Endodermal cell (in vitro differentiated cells): ENCODE data around the gene PLCH2. TPM values are rescaled to one million over a fixed set of nuclear protein-coding genes. Genes with fewer than 3 reads are reported as not detected.

ENCODE experiments used
- DNase-seq: peaks from one replicate; pipeline ENCODE4 v3.0.0-alpha.2; 2017
- H3K27ac ChIP-seq: 2 replicates; pipeline ENCODE4 v1.5.1; 2013; ENCODE audit warnings: mild to moderate bottlenecking, low read depth, low read length, moderate library complexity
- H3K27me3 ChIP-seq: 2 replicates; pipeline ENCODE4 v1.6.1; 2013; ENCODE audit warnings: mild to moderate bottlenecking, low read length, moderate library complexity; ENCODE audit not compliant: insufficient read depth, control insufficient read depth, poor library complexity, severe bottlenecking
- H3K36me3 ChIP-seq: 2 replicates; pipeline ENCODE4 v1.7.0; 2013; ENCODE audit warnings: mild to moderate bottlenecking, low read length, moderate library complexity; ENCODE audit not compliant: control insufficient read depth, insufficient read depth
- H3K4me1 ChIP-seq: one replicate; pipeline ENCODE4 v1.7.0; 2013; ENCODE audit warnings: low read length; ENCODE audit not compliant: control insufficient read depth, insufficient read depth
- H3K4me3 ChIP-seq: 2 replicates; pipeline ENCODE4 v1.5.1; 2013; ENCODE audit warnings: mild to moderate bottlenecking, low read length, moderate library complexity
- H3K9ac ChIP-seq: 2 replicates; pipeline ENCODE4 v1.6.1; 2013; ENCODE audit warnings: mild to moderate bottlenecking, low read length, moderate library complexity; ENCODE audit not compliant: poor library complexity, severe bottlenecking; ENCODE audit errors: extremely low read depth
- H3K9me3 ChIP-seq: 2 replicates; pipeline ENCODE4 v1.6.1; 2013; ENCODE audit warnings: mild to moderate bottlenecking, low read length, moderate library complexity; ENCODE audit not compliant: control insufficient read depth
- H3K27ac Mint-ChIP-seq: 2 replicates; pipeline ENCODE4 v1.8.0; 2020; ENCODE audit warnings: mixed read lengths
- H3K27me3 Mint-ChIP-seq: 2 replicates; pipeline ENCODE4 v1.8.0; 2021; ENCODE audit warnings: mild to moderate bottlenecking, mixed read lengths; ENCODE audit not compliant: insufficient read depth
- H3K36me3 Mint-ChIP-seq: 2 replicates; pipeline ENCODE4 v1.8.0; 2020; ENCODE audit warnings: low read depth, mixed read lengths
- H3K4me1 Mint-ChIP-seq: 2 replicates; pipeline ENCODE4 v1.8.0; 2020; ENCODE audit warnings: mixed read lengths
- H3K4me3 Mint-ChIP-seq: 2 replicates; pipeline ENCODE4 v1.8.0; 2020; ENCODE audit warnings: mild to moderate bottlenecking, moderate library complexity, mixed read lengths
- H3K9me3 Mint-ChIP-seq: 2 replicates; pipeline ENCODE4 v1.8.0; 2020; ENCODE audit warnings: mild to moderate bottlenecking, mixed read lengths
- WGBS, 2 experiments: methylation state at CpG; one replicate each; pipeline versions ENCODE4 v1.1.5 to v1.1.7; 2013; ENCODE audit warnings: missing lambda C conversion rate in 2 of 2, mixed read lengths in 1 of 2; ENCODE audit not compliant: insufficient coverage in 1 of 2, insufficient read length in 1 of 2; 5-methylcytosine and 5-hydroxymethylcytosine counted together
- total RNA-seq, 2 donors: library from RNA; stranded (reverse); fragmentation: NEBNext Ultra II Directional in 1 of 2; extraction: Animal tissue kit (Norgen Biotek cat#: 25700) in 1 of 2; gene quantifications; 2 replicates in 1 of 2; 3 replicates in 1 of 2; pipeline ENCODE4 v1.2.1, GENCODE V29; 2021
- TF ChIP-seq, protein P1 (sequence below): fragments of 200-600 bp; sonication (generic); conservative IDR thresholded peaks from 2 replicates; pipeline ENCODE4 v1.5.0; 2021; ENCODE audit warnings: antibody characterized with exemption, mild to moderate bottlenecking

PLCH2 gene
- total RNA-seq, 2 donors from 2014 or later, result 0.18 to 0.31 TPM

DNA sequence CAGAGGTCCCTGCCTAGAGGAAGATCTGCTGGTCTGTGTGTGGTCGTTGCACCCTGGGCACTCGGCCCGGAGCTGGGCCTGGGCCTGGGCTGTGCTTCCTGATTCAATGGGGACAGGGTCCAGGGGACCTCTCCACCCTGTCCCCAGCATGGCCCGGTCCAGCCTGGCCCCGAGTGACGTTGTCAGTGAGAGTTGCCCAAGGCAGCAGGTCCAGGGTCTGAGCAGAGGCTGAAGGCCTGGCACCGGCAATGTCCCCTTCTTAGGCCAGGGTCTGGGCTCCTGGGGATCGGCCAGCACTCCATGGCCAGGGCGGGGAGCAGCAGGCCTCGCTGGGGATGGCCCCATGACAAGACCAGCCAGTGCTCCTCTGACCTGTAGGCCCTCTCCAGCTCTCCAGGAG is 48.1 kb upstream of the PLCH2 start:
- peaks cover 3% of the 10 kb centered on the region for H3K27me3 Mint-ChIP-seq
- Histone ChIP-seq H3K27me3 (no peaks in the 10 kb centered on the region), H3K27ac (no peak overlapping the region), H3K4me3 (no peak overlapping the region), H3K36me3 (no peaks in the 10 kb centered on the region), H3K9me3 (peaks cover 6% of the 10 kb centered on the region), H3K4me1 (no peaks in the 10 kb centered on the region), H3K9ac (no peak overlapping the region)
- H3K4me1 Mint-ChIP-seq, result no peaks in the 10 kb centered on the region
- DNase-seq, result no peak
- TF ChIP-seq, protein P1, sequence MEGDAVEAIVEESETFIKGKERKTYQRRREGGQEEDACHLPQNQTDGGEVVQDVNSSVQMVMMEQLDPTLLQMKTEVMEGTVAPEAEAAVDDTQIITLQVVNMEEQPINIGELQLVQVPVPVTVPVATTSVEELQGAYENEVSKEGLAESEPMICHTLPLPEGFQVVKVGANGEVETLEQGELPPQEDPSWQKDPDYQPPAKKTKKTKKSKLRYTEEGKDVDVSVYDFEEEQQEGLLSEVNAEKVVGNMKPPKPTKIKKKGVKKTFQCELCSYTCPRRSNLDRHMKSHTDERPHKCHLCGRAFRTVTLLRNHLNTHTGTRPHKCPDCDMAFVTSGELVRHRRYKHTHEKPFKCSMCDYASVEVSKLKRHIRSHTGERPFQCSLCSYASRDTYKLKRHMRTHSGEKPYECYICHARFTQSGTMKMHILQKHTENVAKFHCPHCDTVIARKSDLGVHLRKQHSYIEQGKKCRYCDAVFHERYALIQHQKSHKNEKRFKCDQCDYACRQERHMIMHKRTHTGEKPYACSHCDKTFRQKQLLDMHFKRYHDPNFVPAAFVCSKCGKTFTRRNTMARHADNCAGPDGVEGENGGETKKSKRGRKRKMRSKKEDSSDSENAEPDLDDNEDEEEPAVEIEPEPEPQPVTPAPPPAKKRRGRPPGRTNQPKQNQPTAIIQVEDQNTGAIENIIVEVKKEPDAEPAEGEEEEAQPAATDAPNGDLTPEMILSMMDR, result no peak
- H3K9me3 Mint-ChIP-seq, result peaks cover 23% of the 10 kb centered on the region
- no peaks in the 10 kb centered on the region for H3K36me3 Mint-ChIP-seq
- H3K27ac Mint-ChIP-seq, result no peak overlapping the region
- 91 to 95% methylated on average over 9 to 10 of the region's 10 CpGs for whole genome bisulfite sequencing, 2 experiments
- no peak overlapping the region for H3K4me3 Mint-ChIP-seq

DNA sequence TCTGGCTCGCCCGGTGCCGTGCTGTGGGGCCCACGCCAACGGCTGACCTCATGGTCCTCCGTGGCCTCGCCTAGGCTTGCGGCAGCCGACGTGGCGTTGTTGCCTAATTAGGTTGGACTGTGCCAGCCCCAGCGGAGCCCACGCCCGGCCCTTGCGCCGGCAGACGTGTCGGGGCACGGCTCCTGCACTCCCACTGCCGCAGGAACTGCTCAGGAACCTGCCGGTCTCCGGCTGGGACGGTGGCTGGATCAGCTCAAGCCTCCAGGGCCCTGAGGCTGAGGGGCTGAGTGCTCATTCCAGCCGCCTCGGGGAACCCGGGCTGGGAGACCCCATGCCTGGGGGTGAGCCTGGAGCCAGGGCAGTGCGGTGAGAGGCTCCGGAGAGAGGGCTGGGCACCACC is 47.6 kb upstream of the PLCH2 start:
- WGBS, 2 experiments, result 94 to 96% methylated on average over 27 to 28 of the region's 28 CpGs
- peaks cover 17% of the 10 kb centered on the region for H3K9me3 Mint-ChIP-seq

DNA sequence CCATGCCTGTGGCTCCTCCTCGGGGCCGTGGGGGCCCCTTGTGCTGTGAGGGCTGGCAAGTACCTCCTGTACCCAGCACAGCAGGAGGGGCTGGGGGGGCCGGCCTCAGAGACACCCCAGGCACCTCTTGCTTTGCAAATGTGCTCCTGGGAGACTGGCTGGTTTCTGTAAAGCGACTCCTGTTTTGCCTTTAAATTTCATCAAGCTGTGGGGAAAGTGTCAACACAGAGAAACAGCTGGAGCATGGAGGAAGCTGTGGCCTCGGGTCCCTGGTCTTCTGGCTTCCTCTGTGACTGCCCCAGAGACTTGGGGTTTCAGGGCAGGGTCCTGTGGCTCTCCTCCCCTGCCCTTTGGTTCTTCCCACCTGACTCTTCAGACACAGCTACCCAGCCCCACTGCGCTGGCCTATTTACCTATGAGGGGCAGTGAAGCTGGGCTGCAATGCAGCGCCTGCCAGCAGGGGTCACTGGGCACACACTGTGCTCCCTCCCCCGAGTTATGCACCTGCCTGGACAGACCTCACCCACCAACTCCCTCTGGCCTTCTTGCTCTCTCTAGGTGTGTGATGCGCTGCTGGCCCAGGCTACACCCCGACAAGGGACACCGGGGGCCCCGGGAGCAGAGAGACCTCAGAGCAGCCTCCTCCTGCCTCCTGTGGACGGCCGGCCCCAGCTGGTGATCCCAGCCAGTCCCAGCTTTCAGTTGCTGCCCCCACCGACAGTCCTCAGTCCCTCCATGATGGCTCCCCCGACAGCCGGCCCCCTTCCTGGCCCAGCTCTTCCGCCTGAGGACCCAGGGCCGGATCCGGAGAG is 46.1 kb upstream of the PLCH2 start:
- H3K9ac ChIP-seq, result no peak overlapping the region
- peaks cover 11% of the 10 kb centered on the region for H3K9me3 Mint-ChIP-seq
- H3K27ac Mint-ChIP-seq, result no peak overlapping the region
- no peaks in the 10 kb centered on the region for H3K36me3 ChIP-seq
- H3K36me3 Mint-ChIP-seq, result no peaks in the 10 kb centered on the region
- 87 to 90% methylated on average over 14 to 20 of the region's 20 CpGs for WGBS, 2 experiments
- H3K27ac ChIP-seq, result no peak overlapping the region
- H3K4me1 ChIP-seq, result no peaks in the 10 kb centered on the region
- H3K27me3 Mint-ChIP-seq, result peaks cover 3% of the 10 kb centered on the region
- H3K4me3 ChIP-seq, result no peak overlapping the region
- TF ChIP-seq, protein P1, result peak; percentile 67
- no peaks in the 10 kb centered on the region for H3K9me3 ChIP-seq
- no peaks in the 10 kb centered on the region for H3K4me1 Mint-ChIP-seq
- no peak overlapping the region for H3K4me3 Mint-ChIP-seq
- peak; percentile 77 for DNase-seq
- no peaks in the 10 kb centered on the region for H3K27me3 ChIP-seq

More for the DNA sequence above, 47.6 kb upstream of the PLCH2 start:
- Histone ChIP-seq H3K9me3 (peaks cover under 1% of the 10 kb centered on the region), H3K36me3 (no peaks in the 10 kb centered on the region), H3K27me3 (no peaks in the 10 kb centered on the region), H3K4me1 (no peaks in the 10 kb centered on the region), H3K4me3 (no peak overlapping the region), H3K9ac (no peak overlapping the region), H3K27ac (no peak overlapping the region)
- peaks cover under 1% of the 10 kb centered on the region for H3K27me3 Mint-ChIP-seq
- TF ChIP-seq, protein P1, result no peak
- H3K36me3 Mint-ChIP-seq, result no peaks in the 10 kb centered on the region
- H3K4me1 Mint-ChIP-seq, result no peaks in the 10 kb centered on the region
- H3K4me3 Mint-ChIP-seq, result no peak overlapping the region
- DNase-seq, result no peak
- H3K27ac Mint-ChIP-seq, result no peak overlapping the region
